ENCODE data around the gene WWOX.

DNA sequence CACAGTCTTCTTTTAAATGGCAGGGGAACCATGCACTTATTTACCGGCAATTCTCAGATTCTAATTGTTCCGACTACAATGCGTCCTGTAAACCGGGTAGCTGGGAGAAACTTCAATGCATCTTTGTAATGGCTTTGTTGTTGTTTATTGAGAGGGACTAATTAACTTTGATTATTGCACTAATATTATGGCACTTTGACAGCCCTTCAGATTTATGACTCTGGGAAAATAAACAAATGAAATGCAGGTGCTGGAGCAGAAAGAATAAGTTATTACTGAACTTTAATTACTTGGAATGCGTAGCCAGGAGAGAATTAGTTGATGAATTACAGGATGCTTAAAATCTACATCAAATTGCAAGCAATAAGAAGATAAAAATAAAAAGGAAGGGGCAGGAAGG lies 77.0 kb downstream of the WWOX start:
- no peak for TF ChIP-seq EZH2 (IDR thresholded peaks at IDR 0.05; ENCODE audit: borderline replicate concordance, insufficient read depth, low read depth, low read length, poor library complexity, severe bottlenecking)
- no peak for TF ChIP-seq CTCF (IDR thresholded peaks at IDR 0.05)
